Astrocyte (in vitro differentiated cells and primary cell): ENCODE results near the gene NTM. TPM values are rescaled to one million over a fixed set of nuclear protein-coding genes. Genes with fewer than 3 reads are reported as not detected.
A peak's percentile ranks its signal among the peaks of the same experiment; 100 is the strongest.

Experiments used
- DNase-seq: peaks from one replicate; pipeline ENCODE4 v3.0.0-alpha.2; 2010; ENCODE audit warnings: low read depth
- FAIRE-seq: peaks from 2 replicates; lab custom pipeline; 2011; peaks lifted over from hg19 to GRCh38; lab: Jason Lieb, UNC
- H2AFZ ChIP-seq: 2 replicates; pipeline ENCODE4 v1.6.0; 2012; ENCODE audit warnings: low read depth, low read length, inconsistent platforms
- H3K27ac ChIP-seq: 2 replicates; pipeline ENCODE4 v1.5.1; 2011; ENCODE audit warnings: low read depth, low read length, inconsistent platforms
- H3K27me3 ChIP-seq: 2 replicates; pipeline ENCODE4 v1.6.0; 2011; ENCODE audit warnings: low read length, inconsistent platforms; ENCODE audit not compliant: insufficient read depth
- H3K36me3 ChIP-seq: 2 replicates; pipeline ENCODE4 v1.5.1; 2011; ENCODE audit warnings: low read length, inconsistent platforms; ENCODE audit not compliant: insufficient read depth
- H3K4me1 ChIP-seq: 2 replicates; pipeline ENCODE4 v1.5.1; 2011; ENCODE audit warnings: low read length, inconsistent platforms; ENCODE audit not compliant: insufficient read depth
- H3K4me2 ChIP-seq: 2 replicates; pipeline ENCODE4 v1.6.0; 2012; ENCODE audit warnings: low read length, inconsistent platforms
- H3K4me3 ChIP-seq: 2 replicates; pipeline ENCODE4 v1.5.1; 2011; ENCODE audit warnings: low read depth, mild to moderate bottlenecking, low read length, inconsistent platforms; ENCODE audit not compliant: insufficient read depth
- H3K79me2 ChIP-seq: 2 replicates; pipeline ENCODE4 v1.6.0; 2012; ENCODE audit warnings: mild to moderate bottlenecking, low read length, inconsistent platforms; ENCODE audit not compliant: insufficient read depth
- H3K9ac ChIP-seq: 2 replicates; pipeline ENCODE4 v1.6.0; 2012; ENCODE audit warnings: mild to moderate bottlenecking, low read length, inconsistent platforms
- H3K9me3 ChIP-seq: 2 replicates; pipeline ENCODE4 v1.5.1; 2012; ENCODE audit warnings: low read depth, mild to moderate bottlenecking, low read length, inconsistent platforms; ENCODE audit not compliant: insufficient read depth
- H4K20me1 ChIP-seq: 2 replicates; pipeline ENCODE4 v1.6.0; 2012; ENCODE audit warnings: low read length, inconsistent platforms; ENCODE audit not compliant: insufficient read depth
- H3K27ac Mint-ChIP-seq: one replicate; pipeline ENCODE4 v1.8.0; 2021; ENCODE audit warnings: mild to moderate bottlenecking, mixed read lengths; ENCODE audit not compliant: unreplicated experiment
- H3K27me3 Mint-ChIP-seq: one replicate; pipeline ENCODE4 v1.8.0; 2021; ENCODE audit warnings: low read depth, mixed read lengths; ENCODE audit not compliant: unreplicated experiment
- H3K36me3 Mint-ChIP-seq: one replicate; pipeline ENCODE4 v1.8.0; 2021; ENCODE audit warnings: low read depth, mixed read lengths; ENCODE audit not compliant: unreplicated experiment
- H3K4me1 Mint-ChIP-seq: one replicate; pipeline ENCODE4 v1.8.0; 2021; ENCODE audit warnings: low read depth, mixed read lengths; ENCODE audit not compliant: unreplicated experiment
- H3K4me3 Mint-ChIP-seq: one replicate; pipeline ENCODE4 v1.8.0; 2021; ENCODE audit warnings: mild to moderate bottlenecking, moderate library complexity, mixed read lengths; ENCODE audit not compliant: unreplicated experiment
- H3K9me3 Mint-ChIP-seq: one replicate; pipeline ENCODE4 v1.8.0; 2021; ENCODE audit warnings: mild to moderate bottlenecking, mixed read lengths; ENCODE audit not compliant: unreplicated experiment
- CTCF ChIP-seq: IDR thresholded peaks from 2 replicates; pipeline ENCODE4 v1.5.1; 2011; ENCODE audit warnings: low read depth, mild to moderate bottlenecking, inconsistent platforms, low read length, moderate library complexity; ENCODE audit not compliant: insufficient read depth
- EZH2 ChIP-seq: IDR thresholded peaks from 2 replicates; pipeline ENCODE4 v1.6.1; 2012; ENCODE audit warnings: mild to moderate bottlenecking, low read length, inconsistent platforms; ENCODE audit not compliant: insufficient read depth
- total RNA-seq: library from RNA; stranded (reverse); gene quantifications from 2 replicates; pipeline ENCODE4 v1.2.1, GENCODE V29; 2021

NTM gene
- total RNA-seq, 1 donor from 2014 or later, result 98.2 TPM

GRCh38 chr11:131916638-131917037, 546.2 kb downstream of the NTM start:
- Histone ChIP-seq H3K4me1 (peaks cover 24% of the 10 kb centered on the region), H3K9ac (no peak overlapping the region), H2AFZ (no peak overlapping the region), H3K79me2 (peaks cover 100% of the 10 kb centered on the region), H3K4me2 (no peak overlapping the region), H3K27ac (no peak overlapping the region), H4K20me1 (no peaks in the 10 kb centered on the region), H3K27me3 (no peaks in the 10 kb centered on the region), H3K4me3 (no peak overlapping the region), H3K9me3 (no peaks in the 10 kb centered on the region), H3K36me3 (no peaks in the 10 kb centered on the region)
- H3K27ac Mint-ChIP-seq, result no peak overlapping the region
- no peaks in the 10 kb centered on the region for H3K9me3 Mint-ChIP-seq
- peaks cover 25% of the 10 kb centered on the region for H3K4me1 Mint-ChIP-seq
- H3K27me3 Mint-ChIP-seq, result no peaks in the 10 kb centered on the region
- DNase-seq, result no peak
- no peak for FAIRE-seq
- H3K36me3 Mint-ChIP-seq, result peaks cover 11% of the 10 kb centered on the region
- no peak for TF ChIP-seq CTCF
- TF ChIP-seq EZH2, result no peak
- H3K4me3 Mint-ChIP-seq, result peak overlapping the region; percentile 24

- no peaks in the 10 kb centered on the region for H3K9me3 ChIP-seq
- no peak overlapping the region for H2AFZ ChIP-seq
- H3K4me1 ChIP-seq, result peaks cover 18% of the 10 kb centered on the region
- H3K9ac ChIP-seq, result no peak overlapping the region
- FAIRE-seq, result no peak
- no peaks in the 10 kb centered on the region for H3K27me3 ChIP-seq
- TF ChIP-seq EZH2, result no peak
- TF ChIP-seq CTCF, result no peak
- peaks cover 100% of the 10 kb centered on the region for H3K79me2 ChIP-seq
- H3K4me3 ChIP-seq, result no peak overlapping the region
- H3K27ac Mint-ChIP-seq, result no peak overlapping the region
- H4K20me1 ChIP-seq, result no peaks in the 10 kb centered on the region
- peaks cover 2% of the 10 kb centered on the region for H3K9me3 Mint-ChIP-seq
- H3K36me3 Mint-ChIP-seq, result peaks cover 16% of the 10 kb centered on the region
- no peak overlapping the region for H3K27ac ChIP-seq
- H3K4me3 Mint-ChIP-seq, result no peak overlapping the region
- DNase-seq, result no peak
- H3K4me1 Mint-ChIP-seq, result peaks cover 19% of the 10 kb centered on the region
- H3K4me2 ChIP-seq, result no peak overlapping the region
- no peaks in the 10 kb centered on the region for H3K27me3 Mint-ChIP-seq
- H3K36me3 ChIP-seq, result no peaks in the 10 kb centered on the region
Measured at GRCh38 chr11:131917634-131918384, 547.4 kb downstream of the NTM start.

GRCh38 chr11:131918663-131919062, 548.2 kb downstream of the NTM start:
- H3K36me3 ChIP-seq, result no peaks in the 10 kb centered on the region
- H3K4me2 ChIP-seq, result no peak overlapping the region
- H3K9me3 ChIP-seq, result no peaks in the 10 kb centered on the region
- DNase-seq, result no peak
- no peaks in the 10 kb centered on the region for H4K20me1 ChIP-seq
- peaks cover 14% of the 10 kb centered on the region for H3K4me1 ChIP-seq
- H3K9ac ChIP-seq, result no peak overlapping the region
- H3K27me3 ChIP-seq, result no peaks in the 10 kb centered on the region
- H3K79me2 ChIP-seq, result peaks cover 99% of the 10 kb centered on the region
- H3K9me3 Mint-ChIP-seq, result peaks cover 2% of the 10 kb centered on the region
- peaks cover 16% of the 10 kb centered on the region for H3K36me3 Mint-ChIP-seq
- no peaks in the 10 kb centered on the region for H3K27me3 Mint-ChIP-seq
- no peak overlapping the region for H3K4me3 Mint-ChIP-seq
- peaks cover 17% of the 10 kb centered on the region for H3K4me1 Mint-ChIP-seq
- no peak overlapping the region for H3K27ac ChIP-seq
- TF ChIP-seq CTCF (no peak), EZH2 (no peak)
- no peak overlapping the region for H2AFZ ChIP-seq
- no peak overlapping the region for H3K27ac Mint-ChIP-seq
- no peak for FAIRE-seq
- no peak overlapping the region for H3K4me3 ChIP-seq
